ENCODE data around the gene EGF. TPM values are rescaled to one million over a fixed set of nuclear protein-coding genes. Genes with fewer than 3 reads are reported as not detected.
"Not testable (repeated sequence)": the region's sequence is repeated elsewhere in the genome, so short reads cannot be mapped to it uniquely, and the experiment has no call there.

Gene EGF
- polyA plus RNA-seq (ENCODE audit: insufficient read length) = 10.3 TPM

DNA sequence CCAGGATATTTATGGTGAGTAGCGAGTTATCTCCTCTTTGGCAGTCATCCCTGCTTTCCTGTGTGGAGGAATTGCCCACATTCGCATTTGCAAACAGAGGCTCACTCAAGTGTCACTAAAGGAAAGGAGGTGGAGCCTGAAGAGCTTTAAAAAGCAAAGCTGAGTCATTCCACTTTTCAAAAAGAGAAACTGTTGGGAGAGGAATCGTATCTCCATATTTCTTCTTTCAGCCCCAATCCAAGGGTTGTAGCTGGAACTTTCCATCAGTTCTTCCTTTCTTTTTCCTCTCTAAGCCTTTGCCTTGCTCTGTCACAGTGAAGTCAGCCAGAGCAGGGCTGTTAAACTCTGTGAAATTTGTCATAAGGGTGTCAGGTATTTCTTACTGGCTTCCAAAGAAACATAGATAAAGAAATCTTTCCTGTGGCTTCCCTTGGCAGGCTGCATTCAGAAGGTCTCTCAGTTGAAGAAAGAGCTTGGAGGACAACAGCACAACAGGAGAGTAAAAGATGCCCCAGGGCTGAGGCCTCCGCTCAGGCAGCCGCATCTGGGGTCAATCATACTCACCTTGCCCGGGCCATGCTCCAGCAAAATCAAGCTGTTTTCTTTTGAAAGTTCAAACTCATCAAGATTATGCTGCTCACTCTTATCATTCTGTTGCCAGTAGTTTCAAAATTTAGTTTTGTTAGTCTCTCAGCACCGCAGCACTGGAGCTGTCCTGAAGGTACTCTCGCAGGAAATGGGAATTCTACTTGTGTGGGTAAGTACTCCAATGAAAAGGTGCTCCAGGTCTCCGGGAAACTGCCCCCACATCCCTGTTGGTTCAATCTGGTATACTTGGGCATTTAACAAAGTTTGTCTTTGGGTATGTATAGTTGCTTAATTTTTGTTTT, at the start of gene EGF:
TSS of gene EGF (plus strand) at position 178 of the 890 bp plus-strand sequence. CDS start at position 631, 453 bp downstream.
- no peak for DNase-seq (ENCODE audit: low read depth)

DNA sequence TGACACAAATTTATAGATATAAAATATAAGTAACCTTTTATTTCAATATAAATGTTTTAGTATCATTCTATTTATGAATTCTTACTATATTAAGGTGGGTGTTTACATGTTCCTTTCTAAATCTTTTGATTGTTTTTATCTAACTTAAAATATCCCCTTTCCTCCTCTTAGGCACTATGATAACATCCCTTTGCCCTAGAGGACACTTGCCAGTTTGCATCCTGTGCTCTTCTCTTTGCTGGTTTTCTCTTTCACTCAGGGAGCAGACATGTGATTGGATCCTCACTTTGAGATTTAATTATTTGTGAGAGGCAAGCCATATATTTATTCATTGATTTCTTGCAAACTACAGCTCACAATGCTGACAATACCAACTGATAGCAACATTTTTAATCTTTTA, 48.5 kb upstream of the EGF start:
- no peak for DNase-seq (ENCODE audit: low read depth)

DNA sequence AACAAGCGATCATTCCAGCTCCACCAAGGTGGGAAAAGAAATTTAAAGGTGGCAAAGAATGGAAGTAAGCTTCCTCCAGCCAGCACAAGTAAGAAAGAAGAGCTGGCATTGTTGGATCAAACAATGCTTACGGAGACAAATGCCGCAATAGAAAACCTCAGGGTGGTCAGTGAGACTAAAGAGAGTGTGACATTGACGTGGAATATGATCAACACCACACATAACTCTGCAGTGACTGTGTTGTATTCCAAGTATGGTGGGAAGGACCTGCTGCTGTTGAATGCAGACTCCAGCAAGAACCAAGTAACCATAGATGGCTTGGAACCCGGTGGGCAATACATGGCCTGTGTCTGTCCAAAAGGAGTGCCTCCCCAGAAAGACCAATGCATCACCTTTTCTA, 42.6 kb upstream of the EGF start:
- no peak for DNase-seq (ENCODE audit: low read depth)

DNA sequence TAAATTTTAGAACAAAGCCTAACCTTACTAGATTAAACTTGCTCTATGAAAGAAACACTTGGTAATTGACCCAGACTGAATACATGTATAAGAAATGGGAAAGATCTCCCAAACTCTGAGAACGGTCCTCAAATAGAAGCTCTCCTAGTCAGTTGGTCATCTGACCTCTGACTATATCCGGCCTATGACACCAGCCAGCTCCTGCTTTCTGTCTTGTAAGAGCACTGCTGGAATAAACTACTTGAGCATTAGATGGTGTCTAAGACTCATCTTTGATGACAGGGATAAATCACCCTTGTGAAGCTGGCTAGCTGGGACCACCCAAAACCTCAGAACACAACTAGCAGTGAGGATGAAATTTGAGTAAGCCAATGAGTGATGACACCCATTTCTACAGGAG, 40.6 kb upstream of the EGF start:
- no peak for DNase-seq (ENCODE audit: low read depth)

DNA sequence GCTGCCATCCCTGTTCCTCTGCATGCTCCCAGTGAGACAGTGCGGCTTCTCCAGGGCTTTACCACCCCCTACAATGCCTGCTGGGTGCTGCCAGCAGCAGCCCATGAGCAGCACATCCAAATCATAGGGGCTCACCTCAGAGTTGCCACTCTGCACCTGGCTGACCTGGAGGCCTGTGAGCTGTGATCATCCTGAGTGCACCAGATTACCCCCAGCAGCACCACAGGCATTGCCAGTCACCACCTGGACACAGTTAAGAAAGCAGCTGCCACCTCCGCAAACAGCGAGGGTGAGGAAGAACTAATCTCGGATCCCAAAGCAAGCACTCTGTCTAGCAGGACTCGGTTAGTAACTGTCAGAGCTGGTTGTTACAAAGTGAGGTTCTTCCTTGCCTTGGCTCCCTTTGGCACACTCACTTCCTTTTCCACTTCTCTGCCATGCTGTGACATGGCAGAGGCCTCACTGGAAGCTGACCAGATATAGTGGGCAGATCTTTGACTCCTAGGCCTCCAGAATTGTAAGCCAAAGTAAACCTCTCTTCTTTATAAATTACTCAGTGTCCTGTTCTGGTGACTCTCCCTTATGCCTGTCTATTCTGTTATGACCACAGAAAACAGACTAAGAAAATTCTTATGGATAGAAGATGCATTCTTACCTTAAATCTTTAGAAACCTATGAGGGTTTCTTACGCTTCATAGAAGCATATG, 39.6 kb upstream of the EGF start:
- no peak for DNase-seq (ENCODE audit: low read depth)

DNA sequence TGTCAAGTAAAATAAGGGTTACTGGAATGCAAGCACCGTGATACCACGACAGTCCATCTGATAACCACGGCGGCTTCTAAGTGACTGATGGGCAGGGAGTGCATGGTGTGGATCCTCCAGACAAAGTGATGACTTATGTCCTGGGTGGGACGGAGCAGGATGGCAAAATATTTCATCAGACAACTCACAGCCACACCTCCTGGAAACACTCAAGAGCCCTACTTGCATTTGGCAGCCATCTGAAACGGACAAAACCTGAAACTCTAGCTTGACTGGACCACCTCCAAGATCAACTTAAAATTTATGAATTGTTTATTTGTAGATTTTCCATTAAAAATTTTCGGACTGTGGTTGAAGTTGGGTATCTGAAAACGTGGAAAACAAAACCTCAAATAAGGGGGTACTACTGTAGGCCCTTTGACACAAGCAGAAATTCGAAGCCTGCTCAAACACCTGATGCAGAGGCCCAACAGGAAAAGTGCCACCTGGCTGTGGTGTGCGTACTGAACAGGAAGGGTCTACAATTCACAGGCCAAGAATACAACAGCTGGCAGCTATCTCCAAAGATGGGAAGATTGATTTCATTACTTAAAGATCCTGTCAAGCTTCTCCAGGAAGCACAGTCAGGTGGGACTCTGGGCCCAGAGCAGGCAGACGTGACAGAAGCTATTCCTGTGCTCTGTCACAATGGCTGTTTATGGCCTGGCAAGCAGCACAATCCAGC, 38.7 kb upstream of the EGF start:
- no peak for DNase-seq (ENCODE audit: low read depth)

DNA sequence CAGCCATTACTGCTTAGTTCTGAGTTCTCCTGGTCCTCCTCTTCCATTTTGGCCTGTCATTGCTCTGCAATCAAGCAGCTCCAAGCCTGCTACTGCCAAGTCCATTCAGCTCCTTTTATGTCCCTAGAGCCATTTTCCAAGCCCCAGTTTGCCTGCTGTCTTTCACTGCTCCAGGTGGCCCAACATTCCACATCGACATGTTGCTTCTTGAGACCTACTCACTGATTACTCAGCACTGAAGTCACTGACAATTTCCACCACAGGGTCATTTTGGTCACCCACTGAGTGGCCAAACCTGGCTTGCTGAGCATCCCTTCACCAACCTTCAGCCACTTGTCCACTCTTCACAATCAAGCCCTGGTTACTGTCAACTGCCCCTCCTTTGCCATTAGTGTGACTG, 37.6 kb upstream of the EGF start:
- no peak for DNase-seq (ENCODE audit: low read depth)

DNA sequence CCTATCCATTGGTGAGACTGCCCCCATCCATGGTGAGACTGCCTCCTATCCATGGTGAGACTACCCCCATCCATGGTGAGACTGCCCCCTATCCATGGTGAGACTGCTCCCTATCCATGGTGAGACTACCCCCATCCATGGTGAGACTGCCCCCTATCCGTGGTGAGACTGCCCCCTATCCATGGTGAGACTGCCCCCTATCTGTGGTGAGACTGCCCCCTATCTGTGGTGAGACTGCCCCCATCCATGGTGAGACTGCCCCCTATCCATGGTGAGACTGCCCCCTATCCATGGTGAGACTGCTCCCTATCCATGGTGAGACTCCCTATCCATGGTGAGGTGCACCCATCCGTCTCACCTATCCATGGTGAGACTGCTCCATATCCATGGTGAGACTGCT, 37.1 kb upstream of the EGF start:
- not testable (repeated sequence) for DNase-seq (ENCODE audit: low read depth)

DNA sequence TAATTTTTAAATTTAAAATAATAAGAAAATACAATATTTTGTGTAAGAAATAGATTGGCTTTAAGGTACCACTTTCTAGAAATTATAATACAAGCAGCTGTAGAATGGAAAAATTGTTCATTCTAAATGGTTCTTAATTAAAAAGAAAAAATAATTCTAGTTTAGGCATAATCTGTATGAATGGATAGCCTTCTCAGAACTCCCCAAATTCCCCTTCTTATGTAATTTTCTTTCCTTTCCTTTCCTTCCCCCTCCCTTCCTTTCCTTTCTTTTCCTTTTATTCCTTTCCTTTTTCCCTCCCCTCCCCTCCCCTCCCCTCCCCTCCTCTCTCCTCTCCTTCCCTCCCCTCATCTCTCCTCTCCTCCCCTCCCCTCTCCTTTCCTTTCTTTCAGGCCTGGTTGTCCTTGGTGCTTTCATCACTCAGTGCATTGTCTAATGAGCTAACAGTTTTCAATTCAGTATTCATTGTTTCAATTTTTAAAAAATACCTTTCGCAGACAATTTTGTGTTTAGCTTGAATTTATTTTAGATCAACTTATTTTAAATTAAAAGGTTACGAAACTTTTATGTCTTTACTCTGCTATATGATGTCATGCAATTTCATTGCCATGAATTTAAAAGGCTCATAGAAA, 35.9 kb upstream of the EGF start:
- no peak for DNase-seq (ENCODE audit: low read depth)

DNA sequence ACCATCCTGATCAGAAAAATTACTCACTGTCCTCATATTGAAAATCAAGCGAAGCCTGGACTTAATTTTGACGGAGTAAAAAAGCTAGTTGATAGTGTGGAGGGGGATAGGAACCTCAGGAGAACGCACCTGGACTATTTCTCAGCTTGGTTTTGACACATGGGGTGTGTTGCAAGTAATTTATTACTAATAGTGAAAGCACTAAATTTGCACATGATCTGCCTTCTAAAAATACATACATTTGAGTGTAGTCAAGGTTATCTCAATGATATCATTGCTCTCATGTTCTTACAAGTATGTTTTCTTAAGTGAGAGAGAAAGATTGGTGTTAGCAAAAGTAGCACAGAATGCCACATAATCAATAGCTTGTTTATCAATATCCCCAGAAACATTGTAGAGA, 35.3 kb upstream of the EGF start:
- no peak for DNase-seq (ENCODE audit: low read depth)

DNA sequence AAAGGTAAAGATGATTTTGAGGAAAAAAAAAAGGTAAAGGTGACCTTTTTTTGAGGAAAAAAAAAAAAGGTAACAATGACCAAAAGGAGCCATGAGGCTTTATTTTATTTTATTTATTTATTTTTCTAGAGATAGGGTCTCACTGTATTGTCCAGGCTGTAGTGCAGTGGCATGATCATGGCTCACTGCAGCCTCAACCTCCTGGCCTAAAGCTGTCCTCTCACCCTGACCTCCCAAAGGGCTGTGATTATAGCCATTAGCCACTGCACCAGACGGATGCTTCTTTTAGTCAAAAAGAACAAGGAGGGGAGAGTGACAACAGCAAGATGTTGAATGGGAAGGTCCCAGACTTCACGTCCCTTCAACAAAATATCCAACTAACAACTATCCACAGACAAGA, 34.3 kb upstream of the EGF start:
- DNase-seq (ENCODE audit: low read depth) = no peak

DNA sequence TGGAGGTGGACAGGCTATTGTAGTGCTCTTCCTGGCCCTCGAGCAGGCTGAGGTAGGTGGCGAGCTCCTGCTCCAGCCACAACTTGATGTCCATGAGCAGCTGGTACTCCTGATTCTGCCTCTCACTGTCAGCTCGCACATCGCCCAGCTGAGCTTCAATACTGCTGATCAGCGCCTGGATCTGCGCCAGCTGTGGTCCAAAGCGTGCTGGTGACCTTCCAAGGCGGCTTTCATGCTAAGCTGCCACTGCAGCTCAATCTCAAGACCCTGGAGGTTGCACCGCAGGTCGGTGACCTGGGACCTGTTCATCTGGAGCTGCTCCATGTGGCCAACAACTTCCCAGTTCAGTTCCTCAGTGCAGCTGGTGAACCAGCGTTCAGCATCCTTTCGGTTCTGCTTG, 33.6 kb upstream of the EGF start:
- no peak for DNase-seq (ENCODE audit: low read depth)

DNA sequence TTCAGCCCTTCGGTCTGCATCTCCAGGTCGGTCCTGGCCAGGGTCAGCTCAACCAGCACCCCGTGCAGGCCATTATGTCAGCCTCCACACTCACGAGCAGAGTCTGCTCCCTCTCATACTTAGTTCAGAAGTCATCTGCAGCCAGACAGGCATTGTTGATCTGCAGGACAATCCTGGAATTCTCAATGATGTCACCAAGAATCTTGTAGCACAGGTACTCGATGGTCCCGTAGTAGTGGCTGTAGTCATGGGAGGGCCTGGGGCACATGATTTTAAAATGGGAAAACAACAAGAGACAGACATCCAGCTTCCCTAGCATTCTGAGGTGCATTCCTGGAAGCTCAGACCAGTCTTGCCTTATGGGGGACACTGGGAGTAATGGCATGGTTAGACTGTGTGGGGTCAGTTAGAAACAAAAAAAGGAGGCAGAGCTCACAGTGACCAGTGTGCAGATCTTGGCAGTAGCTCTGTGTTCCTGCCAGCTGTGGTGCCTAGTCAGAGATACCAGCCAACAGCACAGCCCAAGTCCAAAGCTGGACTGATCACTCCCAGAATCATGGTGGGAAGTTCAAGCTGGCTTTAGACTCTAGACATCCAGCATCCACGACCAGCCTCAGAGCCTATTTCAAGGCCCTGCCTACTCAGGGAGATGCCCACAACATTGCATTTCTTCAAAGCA, 32.9 kb upstream of the EGF start:
- no peak for DNase-seq (ENCODE audit: low read depth)

DNA sequence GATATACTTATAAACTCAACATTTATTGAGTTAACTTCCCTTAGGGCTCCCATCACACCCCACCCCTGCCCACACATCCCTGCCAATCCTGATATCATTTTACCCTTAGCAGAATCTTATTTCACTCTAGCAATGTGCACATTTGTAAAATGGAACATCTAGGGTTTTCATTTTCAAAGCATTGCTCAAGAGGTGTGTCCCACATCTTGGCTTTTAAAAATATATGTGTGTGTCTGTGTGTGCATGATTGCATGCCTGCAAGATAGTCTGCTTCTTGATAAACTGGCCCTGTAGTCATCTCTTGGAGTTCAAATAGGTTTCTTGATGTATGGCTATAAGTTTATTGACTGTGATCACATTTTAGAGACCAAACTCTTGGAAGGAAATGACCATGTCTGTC, 26.4 kb upstream of the EGF start:
- no peak for DNase-seq (ENCODE audit: low read depth)

DNA sequence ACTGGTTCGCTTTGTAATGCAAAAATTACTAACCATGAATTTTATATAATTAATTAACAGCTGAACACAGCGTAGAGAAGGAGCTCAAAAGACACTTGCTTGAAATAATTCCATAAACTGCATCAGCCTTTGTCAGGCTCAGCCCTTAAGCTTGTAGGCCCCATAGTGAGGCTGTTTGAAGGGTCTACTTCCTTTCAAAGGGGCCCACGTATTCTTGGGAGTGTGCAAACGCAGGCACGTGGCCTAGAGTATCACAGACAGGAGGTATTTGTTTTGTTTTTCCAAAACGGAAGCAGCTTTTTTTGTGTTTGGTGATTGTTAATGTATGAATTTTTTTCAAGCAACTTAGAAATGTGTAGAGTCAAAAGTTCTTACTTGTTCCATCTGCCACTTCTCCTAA, 25.6 kb upstream of the EGF start:
- DNase-seq (ENCODE audit: low read depth) = no peak

DNA sequence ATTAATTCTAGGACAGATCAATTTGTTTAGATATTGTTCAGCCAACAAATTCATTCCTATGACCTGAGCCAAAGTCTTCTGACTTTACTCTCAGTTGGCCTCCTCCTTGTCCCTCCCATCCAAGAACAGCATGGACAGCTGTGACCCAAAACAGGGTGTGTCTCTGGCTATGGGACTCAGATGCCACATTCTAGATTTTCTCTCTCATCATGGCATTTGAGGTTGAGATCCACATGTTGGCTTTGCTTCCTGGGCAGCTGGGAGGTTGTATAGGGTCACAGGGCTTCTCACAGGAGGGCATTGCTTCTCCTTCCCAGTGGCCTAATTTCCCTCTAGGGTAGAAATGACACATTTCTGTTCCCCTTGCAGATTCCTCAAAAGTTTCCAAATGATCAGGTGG, 22.6 kb upstream of the EGF start:
- DNase-seq (ENCODE audit: low read depth) = no peak

DNA sequence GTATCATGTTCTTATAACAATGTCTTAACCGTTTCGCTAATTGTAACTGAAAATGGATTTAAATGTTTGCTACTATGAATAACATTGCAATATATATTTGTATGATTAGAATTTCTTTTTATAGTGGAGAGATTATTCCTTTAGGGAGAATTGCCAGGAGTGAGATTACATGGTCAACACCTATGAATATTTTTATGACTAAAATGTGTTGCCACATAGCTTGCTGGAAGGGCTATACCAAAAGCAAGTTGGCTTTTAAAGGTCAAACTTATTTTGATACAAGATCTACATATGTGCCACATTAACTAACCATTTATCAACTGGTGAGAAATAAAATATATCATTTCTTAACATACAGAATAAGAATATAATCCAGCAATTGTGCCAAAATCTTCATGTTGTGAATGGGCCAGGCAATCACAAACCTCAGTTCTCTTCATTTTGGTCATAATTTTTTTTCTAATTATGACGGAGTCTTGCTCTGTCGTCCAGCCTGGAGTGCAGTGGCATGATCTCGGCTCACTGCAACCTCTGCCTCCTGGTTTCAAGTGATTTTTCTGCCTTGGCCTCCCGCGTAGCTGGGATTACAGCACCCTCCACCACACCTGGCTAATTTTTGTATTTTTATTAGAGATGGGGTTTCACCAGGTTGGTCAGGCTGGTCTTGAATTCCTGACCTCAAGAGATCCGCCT, 10.0 kb upstream of the EGF start:
- DNase-seq (ENCODE audit: low read depth) = no peak

DNA sequence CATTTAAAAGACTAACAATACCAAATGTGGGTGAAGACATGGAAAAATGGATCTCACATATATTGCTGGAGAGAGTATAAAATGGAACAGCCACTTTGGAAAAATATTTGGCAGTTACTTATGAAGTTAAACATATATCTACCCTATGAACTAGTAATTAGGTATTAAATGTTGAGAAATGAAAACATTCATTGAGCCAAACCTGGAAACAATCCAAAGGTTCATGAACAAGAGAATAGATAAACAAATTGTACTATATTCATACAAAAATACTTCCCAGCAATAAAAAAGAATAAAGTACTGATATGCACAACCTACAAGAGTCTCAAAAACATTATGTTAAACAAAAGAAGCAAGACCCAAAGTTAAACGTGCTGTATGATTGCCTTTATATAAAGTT, 4.0 kb upstream of the EGF start:
- DNase-seq (ENCODE audit: low read depth) = no peak

DNA sequence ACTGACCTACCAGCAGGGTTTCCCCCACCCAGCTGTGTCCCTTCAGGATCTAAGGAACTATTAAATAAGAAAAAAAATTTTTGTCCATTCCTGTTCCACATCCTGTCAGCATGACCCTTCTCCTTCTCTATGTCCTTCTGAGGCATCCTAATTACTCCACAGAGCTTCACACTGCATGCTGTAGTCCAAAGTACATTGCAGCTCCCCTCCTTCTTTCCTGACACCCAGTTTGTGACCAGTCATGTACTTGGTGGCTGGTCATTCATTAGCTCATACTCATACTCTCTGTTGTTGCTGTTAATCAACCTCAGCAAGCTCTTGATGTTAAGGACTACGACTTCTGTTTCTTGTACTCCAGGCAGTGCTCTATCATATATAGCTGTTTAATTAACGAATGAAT, 2.4 kb upstream of the EGF start:
- DNase-seq (ENCODE audit: low read depth) = no peak

DNA sequence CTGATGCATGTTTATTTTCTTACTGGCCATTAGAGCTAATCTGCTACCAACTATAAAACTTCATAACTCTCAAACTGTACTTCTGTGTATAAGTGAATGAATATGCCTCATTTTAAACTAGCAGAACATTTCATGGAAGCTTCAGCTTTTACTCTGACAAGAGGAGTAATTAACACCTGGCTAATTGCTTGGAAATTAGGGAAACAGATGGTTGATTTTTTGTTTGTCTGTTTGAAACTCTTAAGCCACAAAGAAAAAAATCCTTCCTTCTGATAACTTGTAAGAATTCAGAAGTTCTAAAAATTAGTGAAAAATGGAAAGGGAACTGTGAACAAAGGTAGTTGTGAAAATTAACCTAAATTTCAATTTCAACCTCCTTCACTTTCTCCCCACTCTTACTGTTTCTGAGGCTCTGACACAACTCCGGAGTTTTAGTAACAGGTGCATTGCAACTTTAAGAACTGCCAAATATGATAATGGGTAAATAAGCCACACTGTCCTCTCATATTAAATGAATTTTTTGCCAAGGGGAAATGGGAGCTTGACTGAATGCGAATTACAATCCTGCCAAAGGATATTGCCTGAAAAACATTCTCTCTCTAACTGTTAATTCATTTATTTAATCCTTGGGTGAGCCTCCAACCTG, 1.0 kb downstream of the EGF start:
- no peak for DNase-seq (ENCODE audit: low read depth)

Measured in forelimb muscle (tissue), 1 donor.